HG02970 (cell line): ENCODE results near the gene APOLD1.
"Not testable (repeated sequence)": the region's sequence is repeated elsewhere in the genome, so short reads cannot be mapped to it uniquely, and the experiment has no call there.

ENCODE experiments used
- ATAC-seq: cut with Tn5 transposase; IDR thresholded peaks from one replicate; pipeline ENCODE4 v1.9.1; 2021; ENCODE audit warnings: mild to moderate bottlenecking, moderate library complexity, moderate number of reproducible peaks; ENCODE audit not compliant: unreplicated experiment, low FRiP score

APOLD1 gene

DNA sequence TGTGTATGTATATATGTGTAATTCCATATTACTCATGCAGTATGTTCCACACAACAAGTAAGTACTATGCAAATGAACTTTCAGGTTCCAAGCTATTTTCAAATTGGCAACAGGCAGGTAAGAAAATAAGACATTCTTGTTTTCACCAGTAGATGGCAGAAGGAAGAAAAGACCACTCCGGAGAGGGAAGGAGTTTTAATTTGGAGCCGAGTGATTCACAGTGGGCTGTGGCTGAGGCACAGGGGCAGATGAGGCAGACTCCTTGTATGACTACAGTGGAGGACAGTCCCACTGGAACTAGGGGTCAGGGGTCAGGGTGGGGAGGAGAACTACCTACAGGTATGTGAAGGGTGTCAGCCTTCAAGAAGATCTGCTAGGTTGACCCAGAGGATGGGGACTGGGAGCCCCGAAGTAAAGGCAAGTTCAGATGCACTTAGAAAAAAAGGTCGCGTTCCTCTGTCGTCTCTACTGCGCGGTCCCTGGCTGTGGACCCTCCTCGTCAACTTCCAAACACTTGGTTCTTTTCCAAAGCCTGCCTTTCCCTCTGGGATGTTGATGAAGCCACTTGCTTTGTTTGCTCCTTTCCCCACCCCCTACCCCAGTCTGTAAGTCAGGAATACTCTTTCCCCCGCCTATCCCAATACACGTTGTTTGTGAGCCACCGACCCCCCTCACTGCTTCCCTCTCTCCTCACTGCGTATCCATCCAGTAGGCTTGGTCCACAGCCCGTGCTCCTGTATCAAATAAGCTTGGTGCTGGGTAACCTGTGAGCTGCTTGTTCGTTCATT is 51.8 kb downstream of the APOLD1 start:
- ATAC-seq: no peak

GRCh38 chr12:12837813-12838153 is 52.3 kb downstream of the APOLD1 start:
- ATAC-seq: no peak

DNA sequence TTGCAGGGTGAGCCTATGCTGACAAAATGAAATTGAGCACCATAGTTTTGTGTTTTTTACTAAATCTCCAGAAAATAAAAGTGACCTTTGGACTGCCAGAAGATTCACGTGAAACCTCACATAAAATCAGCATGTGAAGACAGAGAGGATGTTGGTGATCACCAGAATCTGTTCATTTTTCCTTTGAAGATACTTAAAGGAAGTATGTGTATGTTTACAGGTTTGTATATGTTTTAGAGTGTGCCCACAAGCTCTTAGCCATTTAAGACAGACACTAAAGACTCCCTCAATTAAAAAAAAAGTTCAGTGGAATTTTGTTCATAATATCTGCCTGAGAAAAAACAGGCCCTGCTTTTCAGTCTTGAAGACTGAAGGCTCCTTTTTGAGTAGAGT is 53.5 kb downstream of the APOLD1 start:
- no peak for ATAC-seq

DNA sequence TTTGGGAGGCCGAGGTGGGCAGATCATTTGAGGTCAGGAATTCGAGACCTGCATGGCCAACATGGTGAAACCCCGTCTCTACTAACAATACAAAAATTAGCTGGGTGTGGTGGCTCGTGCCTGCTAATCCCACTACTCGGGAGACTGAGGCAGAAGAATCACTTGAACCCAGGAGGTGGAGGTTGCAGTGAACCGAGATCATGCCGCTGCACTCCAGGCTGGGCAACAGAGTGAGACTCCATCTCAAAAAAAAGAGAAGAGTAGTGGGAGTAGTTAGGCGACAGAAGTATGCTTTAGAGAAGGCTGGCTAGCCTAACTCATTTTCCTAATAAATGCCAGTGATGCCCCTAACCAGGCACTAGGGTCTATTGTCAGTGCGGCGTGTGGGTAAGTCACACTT is 54.0 kb downstream of the APOLD1 start:
- ATAC-seq: not testable (repeated sequence)

DNA sequence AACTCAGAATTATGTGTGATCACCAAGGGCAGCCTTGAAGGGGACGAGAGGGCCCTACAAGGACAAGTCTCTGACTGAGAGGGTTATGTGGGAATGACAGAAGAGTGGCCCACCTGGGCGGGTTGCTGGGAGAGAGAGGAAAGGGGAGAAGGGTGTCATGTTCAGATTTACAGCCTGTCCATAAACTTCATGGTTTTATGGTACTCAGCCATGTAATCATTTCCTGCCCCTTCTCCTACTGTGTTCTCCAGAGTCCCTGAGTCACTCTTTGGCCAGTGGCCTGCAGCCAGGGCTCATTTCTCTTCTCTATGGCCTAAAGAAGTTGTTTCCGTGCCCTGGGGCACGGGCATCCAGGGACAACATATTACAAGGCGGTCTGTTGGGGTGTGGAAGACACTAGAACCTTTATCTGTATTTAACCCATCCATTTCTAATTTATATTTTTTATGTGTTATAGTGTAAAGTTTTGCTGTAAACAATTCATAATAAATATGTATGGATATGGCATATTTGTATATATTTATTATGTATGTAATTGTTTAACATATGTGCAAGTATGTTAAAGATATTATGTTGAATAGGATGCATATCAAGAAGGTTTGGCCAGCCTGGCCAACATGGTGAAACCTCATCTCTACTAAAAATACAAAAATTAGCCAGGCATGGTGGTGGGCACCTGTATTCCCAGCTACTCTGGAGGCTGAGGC is 54.6 kb downstream of the APOLD1 start:
- ATAC-seq: no peak

DNA sequence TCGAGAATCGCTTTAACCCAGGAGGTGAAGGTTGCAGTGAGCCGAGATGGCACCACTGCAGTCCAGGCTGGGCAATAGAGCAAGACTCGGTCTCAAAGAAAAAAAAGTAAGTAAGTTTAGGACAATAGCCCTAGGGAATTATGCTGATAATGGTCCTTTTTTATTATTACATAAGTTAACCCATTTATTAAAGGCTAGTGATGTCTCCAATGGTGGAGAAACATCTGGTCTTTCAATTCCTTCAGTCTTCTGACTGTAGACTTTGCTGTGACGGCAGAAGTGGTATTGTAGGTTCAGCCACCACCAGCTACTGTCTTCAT is 55.1 kb downstream of the APOLD1 start:
- no peak for ATAC-seq
